ENCODE data around the gene ADH5. TPM values are rescaled to one million over a fixed set of nuclear protein-coding genes. Genes with fewer than 3 reads are reported as not detected.
"Not testable (repeated sequence)": the region's sequence is repeated elsewhere in the genome, so short reads cannot be mapped to it uniquely, and the experiment has no call there.

Gene ADH5
- total and polyA plus RNA-seq, 3 experiments from 2014 or later, result 113 to 127 (median 116) TPM

DNA sequence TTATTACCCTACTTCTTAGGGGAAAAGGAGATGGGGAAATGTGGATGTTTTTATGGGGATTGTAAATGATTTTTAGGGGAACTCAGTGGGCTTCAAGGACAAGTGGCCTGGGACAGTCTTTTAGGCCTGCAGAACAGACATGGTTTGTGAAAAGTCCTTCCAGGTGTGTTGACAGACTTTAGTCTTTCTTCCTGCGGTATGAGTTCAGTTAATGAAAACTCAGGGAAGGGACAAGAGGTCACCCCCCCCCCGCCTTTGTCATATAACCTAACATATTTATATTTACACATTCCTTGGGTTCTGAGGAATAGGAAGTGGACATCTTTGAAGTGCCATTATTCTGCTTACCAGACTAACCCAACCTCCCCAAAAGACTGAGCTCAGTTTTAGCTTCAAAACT lies 61.3 kb downstream of the ADH5 start:
- H3K36me3 Mint-ChIP-seq, result peaks cover 0 to 24% (median 5%) of the 10 kb centered on the region in 3 donors
- no peak overlapping the region for H3K4me3 ChIP-seq (ENCODE audit: low read length)
- no peaks in the 10 kb centered on the region for H3K36me3 ChIP-seq (ENCODE audit: insufficient read depth, low read length)
- no peak for DNase-seq
- peaks cover 68 to 91% (median 85%) of the 10 kb centered on the region in 3 donors for H3K4me1 Mint-ChIP-seq
- POLR2A ChIA-PET, result no interaction called here
- no peaks in the 10 kb centered on the region for H3K27me3 Mint-ChIP-seq
- no peak overlapping the region for H3K27ac ChIP-seq (ENCODE audit: low read depth, low read length)
- H3K9me3 Mint-ChIP-seq, result no peaks in the 10 kb centered on the region
- CTCF ChIA-PET, result interaction anchor here (1.5 kb wide), 2 partner anchors 29 to 32 kb away, joined by 3 to 5 read pairs; partner anchors contain the start of gene METAP1
- no peak overlapping the region for H3K4me3 Mint-ChIP-seq
- H3K4me1 ChIP-seq (ENCODE audit: insufficient read depth, low read length), result peaks cover 7% of the 10 kb centered on the region
- no peaks in the 10 kb centered on the region for H3K27me3 ChIP-seq (ENCODE audit: insufficient read depth, low read length, poor library complexity, severe bottlenecking)
- H3K27ac Mint-ChIP-seq, result peak overlapping the region in 5 of 8 donors; percentile 57 to 73 (median 65)
- no peaks in the 10 kb centered on the region for H3K9me3 ChIP-seq (ENCODE audit: low read length)

- Mint-ChIP-seq H3K4me3 (no peak overlapping the region), H3K4me1 (peaks cover 69 to 91% (median 87%) of the 10 kb centered on the region in 3 donors)
These were observed 63.1 kb downstream of the ADH5 start for GRCh38 chr4:99025506-99025905.

DNA sequence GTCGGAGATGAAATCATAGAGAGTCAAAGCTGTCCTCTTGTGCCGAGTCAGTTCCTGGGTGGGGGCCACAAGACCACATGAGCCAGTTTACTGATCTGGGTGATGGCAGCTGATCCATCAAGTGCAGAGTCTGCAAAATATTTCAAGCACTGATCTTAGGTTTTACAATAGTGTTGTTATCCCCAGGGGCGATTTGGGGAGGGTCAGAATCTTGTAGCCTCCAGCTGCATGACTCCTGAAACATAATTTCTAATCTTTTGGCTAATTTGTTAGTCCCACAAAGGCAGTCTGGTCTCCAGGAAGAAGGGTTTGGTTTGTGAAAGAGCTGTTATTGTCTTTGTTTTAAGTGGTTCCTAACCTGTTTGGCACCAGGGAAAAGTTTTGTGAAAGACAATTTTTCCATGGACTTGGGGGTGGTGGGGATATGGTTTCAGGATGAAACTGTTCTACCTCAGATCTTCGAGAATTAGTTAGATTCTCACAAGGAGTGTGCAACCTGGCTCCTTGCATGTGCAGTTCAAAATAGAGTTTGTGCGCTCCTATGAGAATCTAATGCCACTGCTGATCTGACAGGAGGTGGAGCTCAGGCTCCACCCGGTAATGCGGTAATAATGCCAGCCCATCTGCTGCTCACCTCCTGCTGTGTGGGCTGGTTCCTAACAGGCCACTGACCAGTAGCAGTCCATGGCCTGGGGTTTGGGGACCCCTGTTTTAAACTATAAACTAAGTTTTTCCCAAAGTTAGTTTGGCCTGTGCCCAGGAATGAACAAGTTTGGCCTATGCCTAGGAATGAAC lies 63.9 kb downstream of the ADH5 start:
- Mint-ChIP-seq H3K9me3 (peaks cover 7 to 12% (median 11%) of the 10 kb centered on the region in 5 donors), H3K36me3 (peaks cover 13 to 20% (median 15%) of the 10 kb centered on the region in 3 donors), H3K4me3 (peak overlapping the region in 1 of 7 donors; percentile 33), H3K27ac (peak overlapping the region in 7 of 8 donors; percentile 44 to 84 (median 69)), H3K4me1 (peaks cover 62 to 83% (median 79%) of the 10 kb centered on the region in 3 donors), H3K27me3 (no peaks in the 10 kb centered on the region)
- Histone ChIP-seq H3K27ac (ENCODE audit: low read depth, low read length) (no peak overlapping the region), H3K36me3 (ENCODE audit: insufficient read depth, low read length) (no peaks in the 10 kb centered on the region), H3K27me3 (ENCODE audit: insufficient read depth, low read length, poor library complexity, severe bottlenecking) (no peaks in the 10 kb centered on the region), H3K4me1 (ENCODE audit: insufficient read depth, low read length) (peaks cover 7% of the 10 kb centered on the region), H3K9me3 (ENCODE audit: low read length) (peaks cover 11% of the 10 kb centered on the region), H3K4me3 (ENCODE audit: low read length) (no peak overlapping the region)
- no peak for DNase-seq
- POLR2A ChIA-PET, result interaction anchor here (0.6 kb wide), 1 partner anchor 647 kb away, joined by 4 read pairs; no protein-coding TSS in a partner anchor
- CTCF ChIA-PET, result interaction anchor here (1.4 to 2.3 kb wide), 2 partner anchors 30 to 32 kb away, joined by 4 to 8 read pairs; partner anchors contain the start of gene METAP1

More at GRCh38 chr4:99025506-99025905, 63.1 kb downstream of the ADH5 start:
- Mint-ChIP-seq H3K27ac (peak overlapping the region in 7 of 8 donors; percentile 24 to 84 (median 48)), H3K27me3 (no peaks in the 10 kb centered on the region), H3K9me3 (peaks cover 6 to 12% (median 11%) of the 10 kb centered on the region in 5 donors), H3K36me3 (peaks cover 10 to 23% (median 12%) of the 10 kb centered on the region in 3 donors)
- no peak overlapping the region for H3K27ac ChIP-seq (ENCODE audit: low read depth, low read length)
- CTCF ChIA-PET, result interaction anchor here (1.4 to 2.3 kb wide), 2 partner anchors 30 to 31 kb away, joined by 4 to 8 read pairs; partner anchors contain the start of gene METAP1
- H3K4me1 ChIP-seq (ENCODE audit: insufficient read depth, low read length), result peaks cover 7% of the 10 kb centered on the region
- peaks cover 11% of the 10 kb centered on the region for H3K9me3 ChIP-seq (ENCODE audit: low read length)
- H3K27me3 ChIP-seq (ENCODE audit: insufficient read depth, low read length, poor library complexity, severe bottlenecking), result no peaks in the 10 kb centered on the region
- H3K36me3 ChIP-seq (ENCODE audit: insufficient read depth, low read length), result no peaks in the 10 kb centered on the region
- no peak overlapping the region for H3K4me3 ChIP-seq (ENCODE audit: low read length)
- POLR2A ChIA-PET, result no interaction called here
- no peak for DNase-seq

- DNase-seq; H3K4me1 ChIP-seq (ENCODE audit: insufficient read depth, low read length); H3K4me3 ChIP-seq (ENCODE audit: low read length); H3K27me3 ChIP-seq (ENCODE audit: insufficient read depth, low read length, poor library complexity, severe bottlenecking); POLR2A ChIA-PET; H3K27me3 Mint-ChIP-seq; H3K36me3 ChIP-seq (ENCODE audit: insufficient read depth, low read length): not testable (repeated sequence)
- CTCF ChIA-PET, result interaction anchor here (2.3 kb wide), 1 partner anchor 33 kb away, joined by 8 read pairs; no protein-coding TSS in a partner anchor
- peak overlapping the region; percentile 43 for H3K27ac ChIP-seq (ENCODE audit: low read depth, low read length)
- H3K27ac Mint-ChIP-seq, result peak overlapping the region in 5 of 8 donors; percentile 1 to 79 (median 73)
- peaks cover 19 to 22% (median 19%) of the 10 kb centered on the region in 3 donors for H3K36me3 Mint-ChIP-seq
- H3K9me3 ChIP-seq (ENCODE audit: low read length), result peaks cover 11% of the 10 kb centered on the region
- peak overlapping the region in 1 of 7 donors; percentile 33 for H3K4me3 Mint-ChIP-seq
- peaks cover 58 to 81% (median 77%) of the 10 kb centered on the region in 3 donors for H3K4me1 Mint-ChIP-seq
- peaks cover 7 to 12% (median 11%) of the 10 kb centered on the region in 5 donors for H3K9me3 Mint-ChIP-seq
These were observed 64.8 kb downstream of the ADH5 start for GRCh38 chr4:99023800-99024251.

DNA sequence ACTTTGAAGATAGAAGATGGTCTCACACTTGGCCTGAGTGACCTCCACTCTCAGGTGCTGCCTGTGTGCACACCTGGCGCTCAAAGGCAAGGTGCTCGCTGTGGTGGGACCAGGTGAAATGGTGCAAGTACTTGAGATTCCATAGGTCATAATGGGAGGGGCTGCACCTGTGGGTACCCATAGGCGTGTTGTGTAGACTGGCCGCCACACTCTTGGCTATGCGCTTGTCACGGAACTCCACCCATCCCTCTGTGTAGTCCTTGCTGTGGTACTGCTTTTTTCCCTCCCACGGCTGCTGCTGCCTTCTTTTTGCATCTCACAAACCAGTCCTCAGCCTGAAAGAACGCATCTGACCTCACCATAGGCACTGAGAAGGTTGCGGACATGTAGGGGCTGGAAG lies 66.0 kb downstream of the ADH5 start:
- no peaks in the 10 kb centered on the region for H3K27me3 ChIP-seq (ENCODE audit: insufficient read depth, low read length, poor library complexity, severe bottlenecking)
- Mint-ChIP-seq H3K4me1 (peaks cover 53 to 84% (median 79%) of the 10 kb centered on the region in 3 donors), H3K27ac (no peak overlapping the region), H3K27me3 (no peaks in the 10 kb centered on the region), H3K9me3 (peaks cover 7 to 12% (median 11%) of the 10 kb centered on the region in 5 donors), H3K36me3 (peaks cover 19 to 22% (median 21%) of the 10 kb centered on the region in 3 donors), H3K4me3 (no peak overlapping the region)
- ChIA-PET POLR2A (no interaction called here), CTCF (no interaction called here)
- peaks cover 7% of the 10 kb centered on the region for H3K4me1 ChIP-seq (ENCODE audit: insufficient read depth, low read length)
- H3K9me3 ChIP-seq (ENCODE audit: low read length), result peaks cover 11% of the 10 kb centered on the region
- H3K36me3 ChIP-seq (ENCODE audit: insufficient read depth, low read length), result peaks cover 5% of the 10 kb centered on the region
- no peak overlapping the region for H3K4me3 ChIP-seq (ENCODE audit: low read length)
- no peak overlapping the region for H3K27ac ChIP-seq (ENCODE audit: low read depth, low read length)
- no peak for DNase-seq

DNA sequence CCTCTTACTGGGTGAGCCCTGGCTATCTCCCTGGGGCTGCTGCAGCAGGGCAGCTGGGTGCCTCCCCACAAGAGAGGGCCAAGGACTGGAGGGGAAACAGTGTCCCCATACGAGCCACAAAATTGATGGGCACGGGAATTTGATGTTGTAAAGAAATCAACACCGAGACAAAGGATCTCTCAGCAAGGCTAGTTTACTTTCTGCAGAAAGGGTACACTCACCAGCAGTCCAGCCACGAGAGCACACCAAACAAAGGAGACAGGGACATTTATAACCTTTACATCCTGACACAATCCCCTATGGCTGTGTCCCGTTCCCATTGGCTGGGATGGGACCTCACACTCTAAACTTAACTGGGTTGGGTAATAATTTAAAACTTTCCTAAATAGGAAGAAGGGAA lies 67.2 kb downstream of the ADH5 start:
- peaks cover 19 to 22% (median 21%) of the 10 kb centered on the region in 3 donors for H3K36me3 Mint-ChIP-seq
- H3K4me3 Mint-ChIP-seq, result no peak overlapping the region
- H3K4me1 Mint-ChIP-seq, result peaks cover 47 to 84% (median 78%) of the 10 kb centered on the region in 3 donors
- peak overlapping the region in 3 of 8 donors; percentile 9 to 42 (median 23) for H3K27ac Mint-ChIP-seq
- no peak overlapping the region for H3K4me3 ChIP-seq (ENCODE audit: low read length)
- peaks cover 11% of the 10 kb centered on the region for H3K9me3 ChIP-seq (ENCODE audit: low read length)
- DNase-seq, result no peak
- ChIA-PET CTCF (no interaction called here), POLR2A (no interaction called here)
- no peaks in the 10 kb centered on the region for H3K27me3 ChIP-seq (ENCODE audit: insufficient read depth, low read length, poor library complexity, severe bottlenecking)
- peaks cover 5% of the 10 kb centered on the region for H3K36me3 ChIP-seq (ENCODE audit: insufficient read depth, low read length)
- H3K27me3 Mint-ChIP-seq, result no peaks in the 10 kb centered on the region
- H3K9me3 Mint-ChIP-seq, result peaks cover 7 to 12% (median 11%) of the 10 kb centered on the region in 5 donors
- H3K27ac ChIP-seq (ENCODE audit: low read depth, low read length), result no peak overlapping the region
- peaks cover 7% of the 10 kb centered on the region for H3K4me1 ChIP-seq (ENCODE audit: insufficient read depth, low read length)
